ELR (cell line): ENCODE results near the gene RGL3.
"Not testable (repeated sequence)": the region's sequence is repeated elsewhere in the genome, so short reads cannot be mapped to it uniquely, and the experiment has no call there.

Experiments used
- DNase-seq: peaks from one replicate; pipeline ENCODE4 v3.0.0-alpha.2; 2015; ENCODE audit warnings: low read depth

The RGL3 gene, protein sequence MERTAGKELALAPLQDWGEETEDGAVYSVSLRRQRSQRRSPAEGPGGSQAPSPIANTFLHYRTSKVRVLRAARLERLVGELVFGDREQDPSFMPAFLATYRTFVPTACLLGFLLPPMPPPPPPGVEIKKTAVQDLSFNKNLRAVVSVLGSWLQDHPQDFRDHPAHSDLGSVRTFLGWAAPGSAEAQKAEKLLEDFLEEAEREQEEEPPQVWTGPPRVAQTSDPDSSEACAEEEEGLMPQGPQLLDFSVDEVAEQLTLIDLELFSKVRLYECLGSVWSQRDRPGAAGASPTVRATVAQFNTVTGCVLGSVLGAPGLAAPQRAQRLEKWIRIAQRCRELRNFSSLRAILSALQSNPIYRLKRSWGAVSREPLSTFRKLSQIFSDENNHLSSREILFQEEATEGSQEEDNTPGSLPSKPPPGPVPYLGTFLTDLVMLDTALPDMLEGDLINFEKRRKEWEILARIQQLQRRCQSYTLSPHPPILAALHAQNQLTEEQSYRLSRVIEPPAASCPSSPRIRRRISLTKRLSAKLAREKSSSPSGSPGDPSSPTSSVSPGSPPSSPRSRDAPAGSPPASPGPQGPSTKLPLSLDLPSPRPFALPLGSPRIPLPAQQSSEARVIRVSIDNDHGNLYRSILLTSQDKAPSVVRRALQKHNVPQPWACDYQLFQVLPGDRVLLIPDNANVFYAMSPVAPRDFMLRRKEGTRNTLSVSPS

DNA sequence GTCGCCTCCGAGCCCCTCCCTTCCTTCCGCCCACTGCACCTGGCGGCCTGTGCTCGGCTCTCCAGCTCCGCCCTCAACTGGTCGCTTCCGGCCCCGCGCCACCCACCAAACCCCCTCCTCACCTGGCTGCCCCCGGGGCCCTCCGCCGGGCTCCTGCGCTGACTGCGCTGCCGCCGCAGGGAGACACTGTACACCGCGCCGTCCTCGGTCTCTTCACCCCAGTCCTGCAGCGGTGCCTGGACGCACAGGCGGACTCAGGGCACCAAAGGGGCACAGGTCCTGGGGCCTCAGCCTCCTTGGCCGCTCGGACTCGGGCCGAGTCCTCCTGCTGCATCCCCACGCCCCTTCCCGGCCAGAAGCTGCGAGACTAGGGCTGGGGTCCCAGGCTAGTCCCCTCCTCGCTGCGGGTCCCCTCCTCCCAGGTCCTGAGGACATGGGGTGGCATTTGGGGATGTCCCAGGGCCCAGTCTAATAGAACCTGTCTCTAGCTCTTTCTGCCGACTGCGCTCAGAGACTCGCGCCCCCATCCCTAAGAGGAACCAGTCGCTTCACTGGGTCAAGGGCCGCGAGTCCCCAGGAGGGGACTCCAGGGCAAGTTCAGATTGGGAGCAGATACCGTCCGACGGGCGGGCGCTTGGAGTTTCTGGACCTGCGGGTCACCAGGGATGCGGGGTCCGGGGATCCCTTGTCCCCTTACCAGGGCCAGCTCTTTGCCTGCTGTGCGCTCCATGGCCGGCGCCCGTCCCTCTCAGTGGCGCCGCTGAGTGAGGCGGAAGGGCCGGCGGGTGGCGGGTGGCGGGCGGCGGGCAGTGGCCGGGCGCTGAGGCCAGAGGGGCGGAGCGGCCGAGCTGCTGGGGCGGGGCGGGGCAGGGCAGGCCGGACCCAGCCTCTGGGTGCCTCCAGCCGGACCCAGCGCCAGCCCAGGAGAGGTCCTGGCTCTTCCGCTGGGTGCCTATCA is at the start of gene RGL3:
RGL3 (minus strand) TSS at position 766 of the 958 bp plus-strand sequence; CDS start at position 730, 36 bp downstream.
- peak; percentile 57 for DNase-seq

DNA sequence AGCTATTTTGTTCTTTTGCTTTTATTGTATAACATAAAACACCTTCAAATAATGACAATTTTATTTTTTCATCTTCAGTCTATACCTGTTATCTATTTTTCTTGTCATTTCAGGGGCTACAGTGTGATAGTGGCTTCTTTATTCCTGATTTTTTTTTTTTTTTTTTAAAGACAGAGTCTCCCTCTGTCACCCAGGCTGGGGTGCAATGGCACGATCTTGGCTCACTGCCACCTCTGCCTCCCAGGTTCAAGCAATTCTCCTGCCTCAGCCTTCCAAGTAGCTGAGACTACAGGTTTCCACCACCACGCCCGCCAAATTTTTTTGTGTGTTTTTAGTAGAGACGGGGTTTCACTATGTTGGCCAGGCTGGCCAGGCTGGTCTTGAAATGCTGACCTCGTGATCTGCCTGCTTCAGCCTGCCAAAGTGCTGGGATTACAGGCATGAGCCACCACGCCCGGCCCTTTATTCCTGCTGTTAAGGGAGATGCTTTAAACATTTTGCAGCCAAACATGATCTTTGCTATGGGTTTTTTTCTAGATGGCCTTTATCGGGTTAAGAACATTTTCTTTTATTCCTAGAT is 49.2 kb upstream of the RGL3 start:
- not testable (repeated sequence) for DNase-seq

DNA sequence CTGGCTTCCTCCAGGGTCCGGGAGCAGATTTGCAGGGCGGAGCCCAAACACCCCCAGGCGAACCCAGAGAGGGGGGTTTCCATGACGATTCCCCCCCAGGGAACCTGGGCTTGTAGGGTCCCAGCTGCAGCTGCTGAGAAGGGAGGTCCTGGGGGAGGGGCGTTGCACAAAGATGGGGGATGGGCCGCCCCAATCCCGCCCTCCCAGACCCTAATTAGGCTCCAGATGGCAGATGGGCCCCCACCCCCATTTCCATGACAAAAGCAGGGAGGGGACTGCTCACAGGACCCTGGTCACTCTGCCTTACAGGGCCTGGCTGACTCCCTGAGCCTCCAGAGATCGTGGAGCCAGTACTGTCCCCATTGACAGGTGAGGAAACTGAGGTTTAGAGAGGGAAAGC is 46.5 kb upstream of the RGL3 start:
- no peak for DNase-seq

DNA sequence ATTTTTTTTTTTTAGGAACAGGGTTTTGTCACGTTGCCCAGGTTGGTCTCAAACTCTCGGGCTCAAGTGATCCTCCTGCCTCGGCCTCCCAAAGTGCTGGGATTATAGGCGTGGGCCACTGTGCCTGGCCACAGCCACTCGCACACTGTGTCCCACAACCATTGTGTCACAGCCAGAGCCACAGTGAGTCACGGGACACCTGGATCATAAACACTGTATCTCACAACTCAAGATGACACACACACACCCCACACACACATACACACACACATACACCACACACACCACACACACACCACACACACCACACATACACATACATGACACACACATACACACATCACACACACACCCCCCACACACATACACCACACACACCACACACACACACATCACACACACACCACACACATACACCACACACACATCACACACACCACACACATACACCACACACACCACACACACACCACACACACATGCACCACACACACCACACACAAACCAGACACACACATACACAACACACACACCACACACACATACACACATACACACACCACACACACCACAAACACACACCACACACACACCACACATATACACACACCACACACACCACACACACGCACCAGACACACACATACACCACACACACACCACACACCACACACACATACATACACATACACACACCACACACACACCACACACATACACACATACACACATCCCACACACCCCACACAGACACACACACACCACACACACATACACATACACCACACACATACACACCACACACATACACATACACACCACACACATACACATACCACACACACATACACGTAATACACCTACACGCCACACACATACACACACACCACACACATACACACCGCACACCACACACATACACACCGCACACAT is 45.5 kb upstream of the RGL3 start:
- DNase-seq: no peak

DNA sequence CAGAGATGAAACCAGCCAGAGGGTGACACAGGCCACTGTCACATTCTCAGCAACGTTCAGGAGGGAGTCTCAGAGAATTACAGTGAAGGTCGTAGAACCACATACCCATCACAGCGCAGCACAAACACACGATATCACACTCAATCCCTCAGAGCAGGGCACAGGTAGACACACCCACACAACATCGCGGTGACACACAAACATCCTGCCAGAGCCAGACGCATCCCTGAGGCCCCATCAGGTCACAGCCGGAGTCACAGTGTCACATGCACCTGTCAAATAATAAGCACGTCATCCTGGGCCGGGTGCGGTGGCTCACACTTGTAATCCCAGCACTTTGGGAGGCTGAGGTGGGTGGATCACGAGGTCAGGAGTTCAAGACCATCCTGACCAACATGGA is 44.3 kb upstream of the RGL3 start:
- no peak for DNase-seq

DNA sequence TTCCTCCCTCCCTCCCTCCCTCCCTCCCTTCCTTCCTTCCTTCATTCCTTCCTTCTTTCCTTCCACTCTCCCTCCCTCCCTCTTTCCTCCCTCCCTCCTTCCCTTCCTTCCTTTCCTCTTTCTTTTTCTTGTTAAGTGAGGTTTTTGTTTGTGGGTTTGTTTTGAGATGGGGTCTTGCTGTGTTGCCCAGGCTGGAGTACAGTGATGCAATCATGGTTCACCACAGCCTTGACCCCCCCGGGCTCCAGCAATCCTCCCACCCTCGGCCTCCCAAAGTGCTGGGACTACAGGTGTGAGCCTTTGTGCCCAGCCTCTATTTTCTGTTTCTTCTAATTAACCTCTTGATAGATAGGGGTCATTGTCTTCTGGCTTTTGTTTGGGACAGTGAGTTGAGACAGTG is 42.3 kb upstream of the RGL3 start:
- no peak for DNase-seq

DNA sequence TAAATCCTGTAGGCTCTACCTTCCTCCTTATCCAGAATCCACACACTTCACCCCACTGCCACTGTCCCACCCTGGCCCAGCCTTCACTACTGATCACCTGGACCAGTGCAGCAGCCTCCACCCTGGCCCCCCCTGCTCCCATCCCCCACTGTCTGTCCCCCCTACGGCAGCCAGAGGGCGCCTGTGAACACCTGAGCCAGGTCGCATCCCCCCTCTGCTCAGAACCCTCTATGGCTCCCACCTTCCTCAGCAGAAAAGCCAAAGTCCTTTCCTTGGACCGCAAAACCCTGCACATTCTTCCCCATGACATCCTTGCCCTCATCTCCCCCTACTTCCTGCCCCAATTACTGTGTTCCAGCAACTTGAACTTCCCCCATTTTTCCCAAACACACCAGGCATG is 41.1 kb upstream of the RGL3 start:
- no peak for DNase-seq

DNA sequence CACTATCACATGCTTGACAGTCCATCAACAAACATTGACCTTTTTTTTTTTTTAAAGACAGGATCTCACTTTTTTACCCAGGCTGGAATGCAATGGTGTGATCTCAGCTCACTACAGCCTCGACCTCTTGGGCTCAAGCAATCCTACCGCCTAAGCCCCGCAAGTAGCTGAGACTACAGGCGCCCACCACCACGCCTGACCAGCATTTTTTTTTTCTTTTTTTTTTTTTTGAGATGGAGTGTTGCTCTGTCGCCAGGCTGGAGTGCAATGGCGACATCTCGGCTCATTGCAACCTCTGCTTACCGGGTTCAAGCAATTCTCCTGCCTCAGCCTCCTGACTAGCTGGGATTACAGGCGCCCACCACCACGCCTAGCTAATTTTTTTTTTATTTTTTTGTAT is 39.8 kb upstream of the RGL3 start:
- DNase-seq: not testable (repeated sequence)

DNA sequence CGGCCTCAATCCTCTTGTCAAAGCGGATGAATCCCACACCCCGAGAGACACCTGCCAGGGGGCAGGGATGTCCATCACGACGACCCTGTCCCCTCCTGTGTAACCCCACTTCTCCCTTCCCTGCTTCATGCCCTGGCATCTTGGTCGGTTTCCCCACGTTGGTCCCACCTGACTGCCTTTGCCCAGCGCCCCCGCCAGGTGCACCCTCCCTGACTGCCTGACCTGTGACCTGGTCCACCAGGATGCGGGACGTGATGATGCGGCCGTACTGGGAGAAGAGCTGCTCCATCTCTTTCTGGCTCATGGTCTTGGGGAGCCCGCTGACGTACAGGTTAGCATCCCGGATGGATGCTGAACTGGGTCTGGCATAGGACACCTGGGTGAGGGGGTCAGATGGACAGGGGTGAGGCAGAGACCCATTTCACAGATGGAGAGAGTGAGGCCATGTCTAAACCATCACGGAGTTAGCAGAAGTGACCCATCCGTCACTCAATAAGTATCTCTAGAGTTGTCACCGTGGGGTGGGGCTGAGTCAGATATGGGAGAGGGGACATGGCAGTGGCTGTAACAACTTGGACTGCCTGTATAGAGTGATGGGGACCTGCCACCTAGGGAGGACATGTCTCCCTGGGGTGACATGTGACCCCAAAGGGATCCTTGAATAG is 39.3 kb upstream of the RGL3 start:
- DNase-seq: no peak

DNA sequence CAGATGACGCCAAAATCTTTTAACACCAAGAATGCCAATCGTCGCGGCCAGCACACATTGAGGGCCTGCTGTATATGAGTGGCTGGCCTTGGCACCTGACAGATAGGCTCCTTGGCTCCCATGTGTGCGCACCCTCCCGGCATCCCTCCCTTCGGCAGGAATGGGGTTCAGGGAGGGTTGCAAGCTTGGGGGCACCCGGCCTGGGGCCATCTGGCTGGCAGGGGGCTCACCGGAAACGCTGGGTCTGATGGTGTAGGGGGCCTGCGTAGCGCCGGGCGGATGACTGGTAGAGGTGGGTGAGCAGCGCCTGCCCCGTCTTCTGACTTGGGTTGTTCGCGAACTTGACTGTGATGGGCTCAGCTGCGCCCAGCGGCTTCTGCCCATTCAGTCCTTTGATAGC is 38.7 kb upstream of the RGL3 start:
- no peak for DNase-seq

DNA sequence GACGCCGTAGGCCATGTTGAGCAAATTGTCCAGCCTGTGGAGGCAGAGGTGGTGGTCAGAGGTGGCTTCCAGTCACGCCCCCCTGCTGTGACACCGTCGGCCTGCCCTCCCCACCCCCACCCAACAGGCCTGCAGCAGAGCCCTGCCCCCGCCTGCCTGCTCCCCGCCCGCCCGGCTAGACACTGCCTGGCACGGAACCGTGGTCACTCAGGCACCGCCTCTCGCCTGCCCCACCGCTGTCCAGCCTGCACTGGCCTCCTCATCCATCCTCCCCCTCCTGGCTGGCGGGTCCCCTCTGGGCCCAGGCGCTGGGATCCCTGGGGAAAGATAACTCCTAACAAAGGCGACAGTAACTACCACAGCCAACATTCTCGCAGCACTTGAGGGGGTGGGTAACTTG is 38.0 kb upstream of the RGL3 start:
- no peak for DNase-seq

DNA sequence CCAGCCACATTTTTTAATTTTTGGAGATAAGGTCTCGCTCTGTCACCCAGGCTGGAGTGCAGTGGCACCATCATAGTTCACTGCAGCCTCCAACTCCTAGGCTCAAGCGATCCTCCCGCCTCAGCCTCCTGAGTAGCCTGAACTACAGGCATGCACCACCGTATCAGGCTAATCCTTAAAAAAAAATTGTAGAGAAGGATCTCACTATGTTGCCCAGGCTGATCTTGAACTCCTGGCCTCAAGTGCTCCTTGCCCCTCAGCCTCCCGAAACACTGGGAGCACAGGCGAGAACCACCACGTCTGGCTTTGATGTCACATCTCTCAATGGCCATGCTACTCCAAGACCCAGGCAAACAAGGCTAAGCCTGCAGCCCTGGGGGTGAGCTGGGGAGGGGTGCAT is 37.5 kb upstream of the RGL3 start:
- DNase-seq: no peak

DNA sequence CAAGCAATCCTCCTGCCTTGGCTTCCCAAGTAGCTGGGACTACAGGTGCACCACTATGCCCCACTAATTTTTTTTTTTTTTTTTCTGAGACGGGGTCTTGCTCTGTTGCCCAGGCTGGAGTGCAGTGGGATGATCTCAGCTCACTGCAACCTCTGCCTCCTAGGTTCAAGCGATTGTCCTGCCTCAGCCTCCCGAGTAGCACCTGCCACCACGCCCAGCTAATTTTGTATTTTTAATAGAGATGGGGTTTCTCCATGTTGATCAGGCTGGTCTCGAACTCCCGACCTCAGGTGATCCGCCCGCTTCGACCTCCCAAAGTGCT is 36.1 kb upstream of the RGL3 start:
- not testable (repeated sequence) for DNase-seq

DNA sequence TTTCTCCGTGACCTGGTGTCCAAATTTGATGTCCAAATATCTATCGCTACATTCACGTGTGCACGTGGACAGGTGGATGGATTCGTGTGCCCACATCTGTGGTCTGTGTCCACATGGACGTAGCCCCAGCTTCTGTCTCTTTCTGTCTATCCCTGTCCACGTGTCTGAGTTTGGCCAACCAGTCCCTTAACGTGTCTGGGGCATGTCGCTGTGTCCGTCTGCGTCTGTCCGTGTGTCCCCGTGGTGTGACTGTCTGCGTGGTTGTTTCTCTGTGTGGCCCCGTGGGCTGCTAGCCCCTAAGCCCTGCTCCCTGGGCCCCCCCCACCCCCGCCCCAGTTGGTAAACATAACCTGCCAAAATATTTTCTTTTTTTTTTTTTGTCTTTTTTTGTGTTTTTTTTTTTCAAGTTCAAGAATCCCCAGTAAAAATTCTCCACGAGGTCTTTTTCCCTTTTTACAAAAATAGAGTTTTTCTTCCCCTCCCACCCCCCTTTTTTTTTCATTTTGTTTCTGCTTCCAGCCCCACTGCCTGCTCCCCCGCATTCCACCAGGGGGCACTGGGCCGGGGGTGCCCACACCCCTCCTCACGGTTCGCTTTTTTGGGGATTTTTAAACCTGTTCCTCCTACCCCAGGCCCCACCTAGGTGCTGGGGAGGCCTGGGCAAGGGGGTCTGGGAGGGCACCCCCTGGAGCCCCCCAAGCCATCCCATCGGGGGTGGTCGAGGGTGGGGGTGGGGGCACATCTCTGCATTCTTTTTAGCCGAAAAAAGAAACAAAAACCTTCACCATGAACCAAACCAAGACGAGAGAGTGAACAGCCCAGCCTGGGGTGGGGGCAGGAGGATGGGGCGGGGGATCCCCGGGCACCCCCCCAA is 34.6 kb upstream of the RGL3 start:
- no peak for DNase-seq

DNA sequence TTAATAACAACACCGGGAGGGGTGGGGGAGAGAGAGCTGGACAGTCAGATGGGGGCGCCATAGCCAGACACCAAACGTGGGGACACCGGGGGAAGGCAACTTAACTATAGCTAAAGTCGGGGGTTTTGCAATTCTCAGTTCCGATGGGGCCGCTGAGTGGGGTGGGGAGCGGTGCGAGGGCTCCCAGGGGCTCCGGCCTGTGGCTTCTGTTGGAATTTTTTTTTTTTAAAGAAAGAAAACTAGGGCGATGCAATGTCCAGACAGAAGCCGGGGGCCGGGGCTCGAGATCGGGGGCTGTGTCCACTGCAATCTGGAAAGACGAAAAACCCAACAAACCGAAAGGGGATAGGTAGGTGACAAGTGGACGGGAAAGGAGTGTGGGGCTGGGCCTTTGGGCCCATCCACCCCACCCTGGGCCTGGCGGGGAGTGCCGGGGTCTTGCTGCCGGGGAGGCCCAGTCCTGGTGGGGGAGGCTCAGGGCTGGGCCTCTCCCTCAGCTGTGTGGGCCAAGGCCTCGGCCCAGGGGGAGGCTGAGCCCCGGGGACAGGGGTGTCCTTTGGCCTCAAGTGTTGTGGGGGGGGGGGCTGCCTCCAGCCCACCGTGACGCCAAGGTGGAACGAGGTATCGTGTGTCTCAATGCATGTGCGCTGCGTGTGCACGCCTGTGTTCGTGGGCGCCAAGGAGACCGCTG is 33.7 kb upstream of the RGL3 start:
- no peak for DNase-seq

DNA sequence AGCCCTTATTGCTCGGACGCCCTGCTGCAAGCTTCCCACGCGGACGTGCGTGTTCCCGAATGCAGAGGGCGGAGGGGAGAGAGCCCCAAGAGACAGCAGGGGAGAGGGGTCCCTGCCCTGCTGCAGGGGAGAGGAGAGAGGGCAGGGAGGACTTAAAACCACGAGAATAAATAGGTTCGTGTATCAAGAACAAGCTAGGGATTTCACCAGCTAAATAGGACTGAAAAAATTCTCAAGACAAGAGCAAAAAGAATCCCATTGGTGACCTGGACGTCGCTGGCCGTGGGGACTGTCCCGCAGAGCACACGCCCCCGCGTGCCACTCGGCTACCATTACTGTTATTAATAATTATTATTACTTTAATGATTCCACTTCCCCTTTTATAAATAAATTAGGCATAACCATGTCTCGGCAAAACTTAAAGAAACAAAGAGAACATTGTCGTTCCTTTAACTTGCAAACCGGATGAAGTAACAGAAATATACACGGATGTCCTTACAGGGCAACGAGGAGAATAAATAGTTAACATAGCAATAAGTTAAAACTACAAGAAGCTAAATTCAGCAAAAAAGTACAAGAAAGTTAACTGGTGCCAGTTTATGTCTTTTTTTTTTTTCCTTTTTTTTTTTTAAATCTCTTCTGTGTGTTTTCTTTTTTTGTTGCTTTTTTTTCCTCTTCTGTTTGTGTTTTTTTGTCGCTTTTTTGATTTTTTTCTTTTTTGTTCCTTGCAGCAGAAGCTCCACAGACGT is 32.9 kb upstream of the RGL3 start:
- DNase-seq: no peak

DNA sequence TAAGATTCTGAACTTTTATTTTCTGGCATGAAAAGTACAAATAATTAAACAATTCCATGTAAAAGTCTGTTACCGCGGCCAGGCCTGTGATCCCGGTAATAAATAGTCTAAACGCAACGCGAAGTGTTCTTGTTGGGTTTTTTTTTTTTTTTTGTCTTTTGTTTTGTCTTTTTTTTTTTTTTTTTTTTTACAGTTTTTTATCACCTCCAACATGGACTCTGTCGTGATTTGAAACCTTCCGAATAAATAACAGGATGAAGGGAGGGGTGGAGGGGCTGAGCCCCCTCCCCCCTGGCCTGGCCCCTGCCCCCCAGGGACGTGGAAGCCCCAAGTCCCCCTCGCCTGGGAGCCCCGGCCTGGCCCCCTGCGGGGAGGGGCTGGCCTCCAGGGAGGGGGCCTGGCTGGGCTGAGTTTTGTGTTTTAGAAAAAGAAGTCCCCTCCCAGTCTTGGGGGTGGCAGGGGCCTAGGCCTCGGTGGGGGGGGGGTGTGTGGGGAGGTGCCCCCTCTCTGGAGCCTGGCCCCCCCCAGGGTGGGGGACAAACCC is 32.3 kb upstream of the RGL3 start:
- DNase-seq: no peak
